Mesenchymal stem cell (in vitro differentiated cells and primary cell): ENCODE results near the gene ST6GALNAC3.

Source experiments
- DNase-seq: peaks from one replicate; pipeline ENCODE4 v3.0.0-alpha.2; 2013
- H2AFZ ChIP-seq: one replicate; pipeline ENCODE4 v1.6.1; 2013; ENCODE audit warnings: low read depth, mild to moderate bottlenecking, control low read depth, inconsistent platforms, low read length, moderate library complexity
- H2AK5ac ChIP-seq: 2 replicates; pipeline ENCODE4 v1.6.1; 2013; ENCODE audit warnings: low read length, moderate library complexity, mild to moderate bottlenecking, inconsistent platforms; ENCODE audit not compliant: severe bottlenecking
- H2BK120ac ChIP-seq: one replicate; pipeline ENCODE4 v1.6.1; 2013; ENCODE audit warnings: low read depth, mild to moderate bottlenecking, inconsistent platforms, low read length, moderate library complexity
- H2BK12ac ChIP-seq, 2 experiments: one replicate each; pipeline ENCODE4 v1.6.1; 2013; ENCODE audit warnings: inconsistent platforms in 2 of 2, low read length in 2 of 2, mild to moderate bottlenecking in 2 of 2, moderate library complexity in 2 of 2, control low read depth in 1 of 2
- H2BK15ac ChIP-seq: one replicate; pipeline ENCODE4 v1.6.1; 2013; ENCODE audit warnings: mild to moderate bottlenecking, low read depth, inconsistent platforms; ENCODE audit not compliant: poor library complexity, severe bottlenecking
- H2BK5ac ChIP-seq: 2 replicates; pipeline ENCODE4 v1.6.1; 2013; ENCODE audit warnings: low read depth, mild to moderate bottlenecking, low read length, control low read depth, inconsistent platforms; ENCODE audit not compliant: poor library complexity, severe bottlenecking
- H3K14ac ChIP-seq, 2 experiments: one replicate each; pipeline ENCODE4 v1.6.1; 2013; ENCODE audit warnings: inconsistent platforms in 2 of 2, low read length in 2 of 2, control low read depth in 1 of 2, mild to moderate bottlenecking in 1 of 2, moderate library complexity in 1 of 2
- H3K18ac ChIP-seq, 2 experiments: one replicate each; pipeline ENCODE4 v1.6.1; 2013; ENCODE audit warnings: inconsistent platforms in 2 of 2, low read length in 2 of 2, control low read depth in 1 of 2, low read depth in 1 of 2, mild to moderate bottlenecking in 1 of 2
- H3K23ac ChIP-seq, 2 experiments: one replicate each; pipeline ENCODE4 v1.6.1; 2013; ENCODE audit warnings: inconsistent platforms in 2 of 2, low read length in 2 of 2, mild to moderate bottlenecking in 2 of 2, moderate library complexity in 2 of 2, control low read depth in 1 of 2
- H3K27ac ChIP-seq: 2 replicates; pipeline ENCODE4 v1.5.1; 2013; ENCODE audit warnings: mild to moderate bottlenecking, moderate library complexity, low read length, control low read depth, inconsistent platforms; ENCODE audit not compliant: poor library complexity, severe bottlenecking
- H3K27me3 ChIP-seq, 2 experiments: 2 replicates each; pipeline versions ENCODE4 v1.6.1 to v1.7.0; 2013; ENCODE audit warnings: low read length in 2 of 2, mild to moderate bottlenecking in 2 of 2, moderate library complexity in 2 of 2, control low read depth in 1 of 2, inconsistent platforms in 1 of 2; ENCODE audit not compliant: control insufficient read depth in 1 of 2, insufficient read depth in 1 of 2
- H3K36me3 ChIP-seq, 2 experiments: 2 replicates each; pipeline versions ENCODE4 v1.6.1 to v1.7.0; 2013; ENCODE audit warnings: low read length in 2 of 2, control low read depth in 1 of 2, inconsistent platforms in 1 of 2, low read depth in 1 of 2, mild to moderate bottlenecking in 1 of 2; ENCODE audit not compliant: insufficient read depth in 2 of 2, control insufficient read depth in 1 of 2
- H3K4ac ChIP-seq, 2 experiments: one replicate each; pipeline ENCODE4 v1.6.1; 2013; ENCODE audit warnings: inconsistent platforms in 2 of 2, low read length in 2 of 2, mild to moderate bottlenecking in 2 of 2, moderate library complexity in 2 of 2, control low read depth in 1 of 2, low read depth in 1 of 2
- H3K4me1 ChIP-seq: 2 replicates; pipeline ENCODE4 v1.6.1; 2013; ENCODE audit warnings: low read depth, low read length, control low read depth; ENCODE audit not compliant: control insufficient read depth, insufficient read depth
- H3K4me2 ChIP-seq: 2 replicates; pipeline ENCODE4 v1.6.1; 2013; ENCODE audit warnings: low read length, mild to moderate bottlenecking, inconsistent platforms; ENCODE audit not compliant: poor library complexity, severe bottlenecking
- H3K4me3 ChIP-seq, 2 experiments: 2 replicates each; pipeline versions ENCODE4 v1.5.1 to v1.7.0; 2013; ENCODE audit warnings: low read length in 2 of 2, mild to moderate bottlenecking in 2 of 2, control low read depth in 1 of 2, low read depth in 1 of 2; ENCODE audit not compliant: insufficient read depth in 1 of 2
- H3K79me1 ChIP-seq: replicated peaks from 2 replicates; pipeline ENCODE4 v1.6.1; 2013; ENCODE audit warnings: mild to moderate bottlenecking, control low read depth, low read length, inconsistent platforms; ENCODE audit not compliant: poor library complexity, severe bottlenecking
- H3K9ac ChIP-seq: 2 replicates; pipeline ENCODE4 v1.7.0; 2013; ENCODE audit warnings: mild to moderate bottlenecking, low read length, moderate library complexity
- H3K9me3 ChIP-seq: 2 replicates; pipeline ENCODE4 v1.7.0; 2013; ENCODE audit warnings: mild to moderate bottlenecking, low read length; ENCODE audit not compliant: control insufficient read depth
- H4K8ac ChIP-seq: one replicate; pipeline ENCODE4 v1.6.1; 2013; ENCODE audit warnings: inconsistent platforms, mild to moderate bottlenecking, low read length, moderate library complexity
- H4K91ac ChIP-seq: one replicate; pipeline ENCODE4 v1.6.1; 2013; ENCODE audit warnings: mild to moderate bottlenecking, low read length, inconsistent platforms
- WGBS: methylation state at CpG from one replicate; pipeline ENCODE4 v1.1.7; 2013; ENCODE audit warnings: mixed read lengths; 5-methylcytosine and 5-hydroxymethylcytosine counted together

ST6GALNAC3 gene

GRCh38 chr1:76542359-76542758 lies 467.8 kb downstream of the ST6GALNAC3 start:
- no peak overlapping the region for H3K9ac ChIP-seq

GRCh38 chr1:76543495-76543894 lies 468.9 kb downstream of the ST6GALNAC3 start:
- no peak for DNase-seq
- H2AK5ac ChIP-seq = no peak overlapping the region
- H2BK5ac ChIP-seq = no peak overlapping the region
- H3K18ac ChIP-seq = no peak overlapping the region
- WGBS = 85% methylated on average over 3 of the region's 3 CpGs
- no peak overlapping the region for H3K14ac ChIP-seq
- no peak overlapping the region for H2BK15ac ChIP-seq
- H3K9ac ChIP-seq = no peak overlapping the region
- H3K27me3 ChIP-seq = no peaks in the 10 kb centered on the region
- no peaks in the 10 kb centered on the region for H3K4me1 ChIP-seq
- H2BK12ac ChIP-seq = no peak overlapping the region
- no peak overlapping the region for H3K23ac ChIP-seq
- H3K36me3 ChIP-seq = no peaks in the 10 kb centered on the region
- no peaks in the 10 kb centered on the region for H3K79me1 ChIP-seq
- H3K9me3 ChIP-seq = no peaks in the 10 kb centered on the region
- H3K27ac ChIP-seq = no peak overlapping the region
- H3K4ac ChIP-seq = no peak overlapping the region
- no peak overlapping the region for H3K4me2 ChIP-seq
- H4K8ac ChIP-seq = no peak overlapping the region
- H2BK120ac ChIP-seq = no peak overlapping the region
- H2AFZ ChIP-seq = no peak overlapping the region
- no peak overlapping the region for H3K4me3 ChIP-seq
- no peak overlapping the region for H4K91ac ChIP-seq

More at GRCh38 chr1:76542359-76542758, 467.8 kb downstream of the ST6GALNAC3 start:
- Histone ChIP-seq H3K18ac (no peak overlapping the region), H2BK12ac (no peak overlapping the region), H3K9me3 (no peaks in the 10 kb centered on the region), H3K4me1 (no peaks in the 10 kb centered on the region), H2BK5ac (no peak overlapping the region), H2BK15ac (no peak overlapping the region), H3K4me2 (no peak overlapping the region), H3K79me1 (no peaks in the 10 kb centered on the region), H2AK5ac (no peak overlapping the region), H4K8ac (no peak overlapping the region), H2AFZ (no peak overlapping the region), H3K4me3 (no peak overlapping the region), H3K4ac (no peak overlapping the region), H3K36me3 (no peaks in the 10 kb centered on the region), H3K23ac (no peak overlapping the region), H4K91ac (no peak overlapping the region), H3K27ac (no peak overlapping the region), H3K27me3 (no peaks in the 10 kb centered on the region), H3K14ac (no peak overlapping the region), H2BK120ac (no peak overlapping the region)
- DNase-seq = no peak

GRCh38 chr1:76546354-76546933 lies 471.9 kb downstream of the ST6GALNAC3 start:
- Histone ChIP-seq H3K27me3 (no peaks in the 10 kb centered on the region), H2BK12ac (no peak overlapping the region), H2BK120ac (no peak overlapping the region), H3K79me1 (no peaks in the 10 kb centered on the region), H3K9ac (no peak overlapping the region), H4K91ac (no peak overlapping the region), H2AFZ (no peak overlapping the region), H2BK15ac (no peak overlapping the region), H2AK5ac (no peak overlapping the region), H3K23ac (no peak overlapping the region), H4K8ac (no peak overlapping the region), H3K27ac (no peak overlapping the region), H3K9me3 (no peaks in the 10 kb centered on the region), H3K4me3 (no peak overlapping the region), H3K4me2 (no peak overlapping the region), H3K14ac (no peak overlapping the region), H3K4ac (no peak overlapping the region), H2BK5ac (no peak overlapping the region), H3K4me1 (no peaks in the 10 kb centered on the region), H3K36me3 (no peaks in the 10 kb centered on the region), H3K18ac (no peak overlapping the region)
- DNase-seq = no peak
- 84% methylated on average over 3 of the region's 3 CpGs for WGBS

- no peaks in the 10 kb centered on the region for H3K27me3 ChIP-seq
- H3K4me2 ChIP-seq = no peak overlapping the region
These were observed 473.4 kb downstream of the ST6GALNAC3 start for GRCh38 chr1:76547916-76548315.

More at GRCh38 chr1:76547916-76548315, 473.4 kb downstream of the ST6GALNAC3 start:
- no peak overlapping the region for H2AFZ ChIP-seq
- H3K9me3 ChIP-seq = no peaks in the 10 kb centered on the region
- no peak overlapping the region for H4K91ac ChIP-seq
- no peak overlapping the region for H2AK5ac ChIP-seq
- no peak overlapping the region for H4K8ac ChIP-seq
- no peak overlapping the region for H3K9ac ChIP-seq
- no peak overlapping the region for H3K14ac ChIP-seq
- DNase-seq = no peak
- no peaks in the 10 kb centered on the region for H3K4me1 ChIP-seq
- no peak overlapping the region for H2BK12ac ChIP-seq
- H2BK120ac ChIP-seq = no peak overlapping the region
- H3K23ac ChIP-seq = no peak overlapping the region
- H3K4me3 ChIP-seq = no peak overlapping the region
- no peak overlapping the region for H2BK15ac ChIP-seq
- no peak overlapping the region for H3K4ac ChIP-seq
- no peaks in the 10 kb centered on the region for H3K36me3 ChIP-seq
- H2BK5ac ChIP-seq = no peak overlapping the region
- H3K79me1 ChIP-seq = no peaks in the 10 kb centered on the region
- no peak overlapping the region for H3K27ac ChIP-seq
- no peak overlapping the region for H3K18ac ChIP-seq
